RWPE2 (cell line): ENCODE results near the gene KRTAP6-2.

ENCODE experiments used
- ATAC-seq: fragments of 200-7000 bp; cut with Tn5 transposase; 3 replicates; pipeline ENCODE4 v1.9.1; 2021; ENCODE audit warnings: low read depth
- DNase-seq: peaks from one replicate; pipeline ENCODE4 v3.0.0-alpha.2; 2020; ENCODE audit warnings: low spot score
- H3K27ac ChIP-seq: fragments of 450-650 bp; 2 replicates; pipeline ENCODE4 v1.5.1; 2017; ENCODE audit warnings: mild to moderate bottlenecking; ENCODE audit not compliant: poor library complexity, severe bottlenecking
- H3K27me3 ChIP-seq: fragments of 250-450 bp; sonication (Bioruptor Pico); 2 replicates; pipeline ENCODE4 v1.5.1; 2021; ENCODE audit warnings: mild to moderate bottlenecking, moderate library complexity; ENCODE audit not compliant: insufficient read depth, poor library complexity, severe bottlenecking
- H3K36me3 ChIP-seq: fragments of 250-450 bp; sonication (Bioruptor Pico); 2 replicates; pipeline ENCODE4 v1.5.1; 2020; ENCODE audit warnings: low read depth, mild to moderate bottlenecking, moderate library complexity
- H3K4me1 ChIP-seq: fragments of 250-450 bp; sonication (Bioruptor Pico); 2 replicates; pipeline ENCODE4 v1.5.1; 2021; ENCODE audit warnings: mild to moderate bottlenecking, moderate library complexity; ENCODE audit not compliant: insufficient read depth, poor library complexity, severe bottlenecking
- H3K4me3 ChIP-seq: fragments of 250-450 bp; sonication (Bioruptor Pico); 2 replicates; pipeline ENCODE4 v1.5.1; 2021; ENCODE audit warnings: mild to moderate bottlenecking, moderate library complexity; ENCODE audit not compliant: severe bottlenecking
- H3K9me3 ChIP-seq: fragments of 250-450 bp; sonication (Bioruptor Pico); 2 replicates; pipeline ENCODE4 v1.5.1; 2021; ENCODE audit warnings: mild to moderate bottlenecking, moderate library complexity; ENCODE audit not compliant: severe bottlenecking
- TF ChIP-seq, protein P1 (sequence below): fragments of 450-650 bp; IDR thresholded peaks from one replicate; pipeline ENCODE4 v1.5.1; 2017; ENCODE audit warnings: mild to moderate bottlenecking, moderate library complexity; ENCODE audit not compliant: poor library complexity, severe bottlenecking

KRTAP6-2 gene

DNA sequence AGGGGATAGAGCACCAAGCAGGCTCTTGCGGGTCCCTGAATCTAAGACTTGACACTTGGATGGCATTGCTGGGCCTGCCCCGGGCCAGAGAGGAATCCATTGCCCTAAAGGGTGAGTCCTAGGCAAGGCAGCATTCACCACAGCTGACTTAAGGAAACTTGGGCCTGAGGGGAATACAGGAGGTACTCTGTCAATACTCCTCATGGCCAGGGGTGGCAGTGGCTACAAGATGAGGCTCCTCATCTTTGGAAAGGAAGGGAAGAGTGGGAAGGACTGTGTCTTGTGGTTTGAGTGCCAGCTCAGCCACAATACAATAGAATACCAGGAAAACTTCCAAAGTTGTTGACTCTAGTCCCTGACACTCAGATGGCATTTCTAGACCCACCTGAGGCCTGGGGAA, 7.3 kb upstream of the KRTAP6-2 start:
- Histone ChIP-seq H3K4me1 (no peaks in the 10 kb centered on the region), H3K27me3 (no peaks in the 10 kb centered on the region), H3K36me3 (no peaks in the 10 kb centered on the region), H3K4me3 (no peak overlapping the region), H3K27ac (no peak overlapping the region), H3K9me3 (no peaks in the 10 kb centered on the region)
- TF ChIP-seq, protein P1, sequence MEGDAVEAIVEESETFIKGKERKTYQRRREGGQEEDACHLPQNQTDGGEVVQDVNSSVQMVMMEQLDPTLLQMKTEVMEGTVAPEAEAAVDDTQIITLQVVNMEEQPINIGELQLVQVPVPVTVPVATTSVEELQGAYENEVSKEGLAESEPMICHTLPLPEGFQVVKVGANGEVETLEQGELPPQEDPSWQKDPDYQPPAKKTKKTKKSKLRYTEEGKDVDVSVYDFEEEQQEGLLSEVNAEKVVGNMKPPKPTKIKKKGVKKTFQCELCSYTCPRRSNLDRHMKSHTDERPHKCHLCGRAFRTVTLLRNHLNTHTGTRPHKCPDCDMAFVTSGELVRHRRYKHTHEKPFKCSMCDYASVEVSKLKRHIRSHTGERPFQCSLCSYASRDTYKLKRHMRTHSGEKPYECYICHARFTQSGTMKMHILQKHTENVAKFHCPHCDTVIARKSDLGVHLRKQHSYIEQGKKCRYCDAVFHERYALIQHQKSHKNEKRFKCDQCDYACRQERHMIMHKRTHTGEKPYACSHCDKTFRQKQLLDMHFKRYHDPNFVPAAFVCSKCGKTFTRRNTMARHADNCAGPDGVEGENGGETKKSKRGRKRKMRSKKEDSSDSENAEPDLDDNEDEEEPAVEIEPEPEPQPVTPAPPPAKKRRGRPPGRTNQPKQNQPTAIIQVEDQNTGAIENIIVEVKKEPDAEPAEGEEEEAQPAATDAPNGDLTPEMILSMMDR: no peak
- DNase-seq (no peak), ATAC-seq (no peak)

DNA sequence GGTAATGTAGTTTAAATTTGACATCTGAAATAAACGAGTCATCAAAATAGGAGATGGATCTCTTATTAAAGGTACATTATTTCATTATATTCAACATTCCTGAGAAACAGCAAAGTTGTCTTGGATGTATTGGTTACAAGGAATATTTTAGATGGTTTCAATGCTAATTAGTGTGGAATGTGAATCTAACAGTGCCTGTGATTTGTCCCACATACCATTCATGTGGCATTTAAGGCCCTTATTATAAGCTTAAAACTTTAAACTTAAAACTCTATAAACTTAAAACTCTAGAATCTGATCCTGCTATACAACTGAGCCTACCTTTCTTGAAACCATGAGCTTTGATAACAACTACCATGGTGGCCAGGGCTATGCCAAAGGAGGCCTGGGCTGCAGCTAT, 2.1 kb upstream of the KRTAP6-2 start, which contains the start of gene KRTAP22-1:
Gene KRTAP22-1 (plus strand): TSS at position 301 of the 400 bp plus-strand sequence.
- Histone ChIP-seq H3K27ac (no peak within 1 kb of the TSS), H3K4me1 (no peaks in the 10 kb centered on the region), H3K27me3 (no peaks in the 10 kb centered on the region), H3K4me3 (no peak within 1 kb of the TSS), H3K36me3 (no peaks in the 10 kb centered on the region), H3K9me3 (no peaks in the 10 kb centered on the region)
- ATAC-seq: no peak
- DNase-seq: no peak
- TF ChIP-seq, protein P1: no peak

DNA sequence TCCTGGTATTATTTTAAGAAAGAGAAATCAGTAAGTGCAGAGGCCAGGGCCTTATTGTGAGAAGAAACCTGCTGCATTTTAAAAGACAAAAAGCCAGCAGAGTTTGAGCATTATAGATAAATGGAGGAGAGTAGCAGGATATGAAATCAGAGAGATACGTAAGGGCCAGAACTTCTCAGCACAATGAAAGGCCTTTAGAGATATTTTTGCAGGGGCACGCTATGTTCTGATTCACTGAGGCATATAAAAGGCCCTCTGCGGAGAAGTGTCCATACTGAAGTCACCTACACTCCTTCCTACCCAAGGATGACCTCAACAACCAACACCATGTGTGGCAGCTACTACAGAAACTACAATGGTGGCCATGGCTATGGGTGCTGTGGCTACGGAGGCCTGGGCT, 6.6 kb downstream of the KRTAP6-2 start, which contains the start of gene KRTAP6-3:
Gene KRTAP6-3 (plus strand): TSS at position 301 of the 400 bp plus-strand sequence. CDS start 6 bp downstream, at position 307.
- TF ChIP-seq, protein P1: no peak
- Histone ChIP-seq H3K4me3 (no peak within 1 kb of the TSS), H3K4me1 (no peaks in the 10 kb centered on the region), H3K27ac (no peak within 1 kb of the TSS), H3K9me3 (no peaks in the 10 kb centered on the region), H3K27me3 (no peaks in the 10 kb centered on the region), H3K36me3 (no peaks in the 10 kb centered on the region)
- ATAC-seq (no peak), DNase-seq (no peak)

DNA sequence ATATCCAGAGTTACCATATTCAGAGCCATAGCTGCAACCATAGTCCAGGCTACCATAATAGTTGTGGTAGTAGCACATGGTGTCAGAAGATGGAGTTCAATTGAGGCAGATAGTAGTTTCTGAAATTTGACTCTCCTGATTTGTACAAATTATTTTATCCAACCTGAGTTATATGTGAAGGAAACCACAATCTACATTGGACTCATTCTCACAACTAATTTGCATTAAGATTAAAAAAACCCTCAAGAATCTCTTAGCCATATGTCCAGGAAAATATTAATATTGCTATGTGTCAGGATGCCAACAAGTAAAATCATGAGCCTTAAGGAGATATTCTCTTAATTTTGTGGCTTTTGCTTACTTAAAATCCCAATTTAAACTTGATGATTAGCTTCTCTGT, 8.4 kb downstream of the KRTAP6-2 start, which contains the start of gene KRTAP22-2:
Gene KRTAP22-2 (minus strand): TSS at position 101 of the 400 bp plus-strand sequence.
- no peak within 1 kb of the TSS for H3K4me3 ChIP-seq
- no peaks in the 10 kb centered on the region for H3K4me1 ChIP-seq
- ATAC-seq (no peak), DNase-seq (no peak)
- TF ChIP-seq, protein P1: no peak
- H3K27me3 ChIP-seq: peaks cover 4% of the 10 kb centered on the region
- H3K9me3 ChIP-seq: no peaks in the 10 kb centered on the region
- H3K36me3 ChIP-seq: no peaks in the 10 kb centered on the region
- H3K27ac ChIP-seq: no peak within 1 kb of the TSS

DNA sequence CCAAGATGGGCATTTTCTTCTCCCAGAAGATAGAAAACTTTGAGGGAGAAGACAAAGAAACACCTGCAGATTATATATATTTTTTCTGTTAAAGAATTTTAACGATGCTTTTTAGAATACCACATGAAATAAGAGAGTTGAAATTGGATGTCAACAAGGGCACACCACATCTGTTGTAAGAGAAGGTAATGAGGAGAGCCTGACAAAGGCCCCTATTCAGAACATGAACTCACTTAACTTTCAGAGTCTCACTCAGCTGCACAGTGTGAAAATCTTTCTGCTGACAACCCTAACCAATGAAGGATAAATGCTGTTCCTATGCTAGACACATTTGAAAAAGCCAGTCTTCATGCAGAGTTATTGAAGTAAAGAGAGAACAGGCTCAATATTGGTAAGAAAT, 15.8 kb downstream of the KRTAP6-2 start:
- no peak overlapping the region for H3K27ac ChIP-seq
- no peaks in the 10 kb centered on the region for H3K9me3 ChIP-seq
- peaks cover 18% of the 10 kb centered on the region for H3K27me3 ChIP-seq
- H3K4me1 ChIP-seq: no peaks in the 10 kb centered on the region
- TF ChIP-seq, protein P1: no peak
- DNase-seq (no peak), ATAC-seq (no peak)
- H3K4me3 ChIP-seq: no peak overlapping the region
- no peaks in the 10 kb centered on the region for H3K36me3 ChIP-seq
